ENCODE measurements around the gene EOLA2. TPM values are rescaled to one million over a fixed set of nuclear protein-coding genes. Genes with fewer than 3 reads are reported as not detected.
"Not testable (repeated sequence)": the region's sequence is repeated elsewhere in the genome, so short reads cannot be mapped to it uniquely, and the experiment has no call there.

Gene EOLA2
- total RNA-seq, 2 donors from 2014 or later: 30.0 to 31.7 TPM

DNA sequence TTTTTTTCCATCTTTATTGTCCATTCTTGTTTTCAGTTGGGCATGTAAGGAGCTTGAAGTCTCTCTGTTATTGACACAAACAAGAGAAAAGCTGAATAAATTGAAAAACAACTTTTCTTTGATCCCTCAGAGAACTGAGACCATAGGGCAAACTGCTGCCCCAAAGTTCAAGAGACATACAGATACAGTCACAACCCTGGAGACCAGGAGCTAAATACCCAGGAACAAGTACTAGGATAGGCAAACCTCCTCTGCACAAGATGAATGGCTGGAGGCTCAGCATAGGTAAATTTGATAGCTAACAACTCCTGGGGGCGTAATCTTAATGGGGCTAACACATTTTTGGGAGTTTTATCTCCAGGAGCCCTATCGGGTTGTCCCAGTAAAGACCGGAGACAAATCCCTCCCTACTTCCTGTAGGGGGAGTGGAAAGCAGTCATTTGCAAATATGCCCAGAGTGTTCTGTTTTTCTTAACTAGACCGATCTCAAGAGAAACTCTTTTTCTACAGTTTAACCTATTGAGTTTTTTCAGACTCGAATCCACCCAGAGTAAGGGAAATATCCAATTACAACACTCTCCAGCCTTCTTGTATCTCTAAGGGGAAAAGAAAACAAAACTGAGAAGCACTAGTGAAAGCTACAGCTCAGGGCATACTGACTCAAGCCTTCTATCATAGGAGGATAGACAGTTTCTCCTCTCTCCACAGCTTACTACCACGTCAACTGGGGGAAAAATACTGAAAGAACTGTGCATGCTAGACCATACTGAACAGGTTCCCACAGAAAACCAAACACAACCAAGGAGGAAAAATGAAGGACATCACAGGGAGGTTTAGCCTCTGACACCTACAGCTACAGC lies 34.2 kb downstream of the EOLA2 start:
- ATAC-seq (peak; percentile 51), DNase-seq (no peak)
- intact Hi-C loops (cut with DNase I, micrococcal nuclease): no loop called here

DNA sequence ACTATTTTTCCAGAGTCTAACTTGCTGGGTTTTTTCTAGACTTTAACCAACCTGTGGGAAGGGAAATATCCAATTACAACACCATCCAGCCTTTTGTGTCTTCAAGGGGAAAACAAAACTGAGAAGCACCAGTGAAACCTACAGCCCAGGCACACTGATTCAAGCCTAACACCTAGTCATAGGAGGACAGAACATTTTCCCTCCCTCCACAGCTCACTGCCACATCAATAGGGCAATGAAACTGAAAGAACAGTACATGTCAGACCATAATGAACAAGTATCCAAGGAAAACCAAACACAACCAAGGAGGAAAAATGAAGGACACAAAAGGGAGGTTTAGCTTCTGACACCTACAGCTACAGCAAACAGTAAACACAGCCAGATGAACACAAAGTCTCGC lies 39.7 kb downstream of the EOLA2 start:
- intact Hi-C loops (cut with DNase I, micrococcal nuclease): no loop called here
- ATAC-seq: no peak
- DNase-seq: no peak

DNA sequence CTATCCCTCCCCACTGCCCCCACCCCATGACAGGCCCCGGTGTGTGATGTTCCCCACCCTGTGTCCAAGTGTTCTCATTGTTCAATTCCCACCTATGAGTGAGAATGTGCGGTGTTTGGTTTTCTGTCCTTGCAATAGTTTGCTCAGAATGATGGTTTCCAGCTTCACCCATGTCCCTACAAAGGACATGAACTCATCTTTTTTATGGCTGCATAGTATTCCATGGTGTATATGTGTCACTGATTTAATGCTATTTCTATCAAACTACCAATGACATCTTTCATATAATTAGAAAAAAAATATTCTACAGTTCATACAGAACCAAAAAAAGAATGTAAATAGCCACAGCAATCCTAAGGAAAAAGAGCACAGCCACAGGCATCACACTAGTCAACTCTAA lies 47.5 kb downstream of the EOLA2 start:
- DNase-seq; intact Hi-C loops (cut with DNase I, micrococcal nuclease); ATAC-seq: not testable (repeated sequence)

Other genes with a start within 250 kb of the EOLA2 start
- not detected for gene MAGEA11, start 226.4 kb downstream of the EOLA2 start, total RNA-seq
- gene HSFX1, start 164.4 kb downstream of the EOLA2 start, total RNA-seq: 1 to 10 TPM; 1.0 to 1.5 TPM
- not detected for gene MAGEA9, start 156.6 kb downstream of the EOLA2 start, total RNA-seq
- not detected for gene MAGEA8, start 57.3 kb downstream of the EOLA2 start, total RNA-seq
- gene HSFX4, start 8.9 kb downstream of the EOLA2 start, total RNA-seq: not detected

Data from left colon (tissue), 2 donors.